Esophagus squamous epithelium (tissue), 4 donors: ENCODE measurements around the gene COPS4.

Experiments
- POLR2A ChIP-seq, 4 donors: fragments of 450-650 bp; IDR thresholded peaks; one replicate each; pipeline ENCODE4 v1.6.1; 2017; ENCODE audit warnings: antibody characterized with exemption in 4 of 4, mild to moderate bottlenecking in 4 of 4, moderate library complexity in 3 of 4
- TF ChIP-seq, protein P1 (sequence below), 6 experiments: fragments of 450-650 bp in 4 of 6; fragments of 200-600 bp in 2 of 6; sonication (generic) in 2 of 6; IDR thresholded peaks; one replicate each; pipeline ENCODE4 v1.5.1; 2016 to 2019; ENCODE audit warnings: antibody characterized with exemption in 6 of 6, mild to moderate bottlenecking in 4 of 6, moderate library complexity in 4 of 6

GRCh38 chr4:83036991-83037665 is 2.1 kb downstream of the COPS4 start:
- TF ChIP-seq, protein P1, sequence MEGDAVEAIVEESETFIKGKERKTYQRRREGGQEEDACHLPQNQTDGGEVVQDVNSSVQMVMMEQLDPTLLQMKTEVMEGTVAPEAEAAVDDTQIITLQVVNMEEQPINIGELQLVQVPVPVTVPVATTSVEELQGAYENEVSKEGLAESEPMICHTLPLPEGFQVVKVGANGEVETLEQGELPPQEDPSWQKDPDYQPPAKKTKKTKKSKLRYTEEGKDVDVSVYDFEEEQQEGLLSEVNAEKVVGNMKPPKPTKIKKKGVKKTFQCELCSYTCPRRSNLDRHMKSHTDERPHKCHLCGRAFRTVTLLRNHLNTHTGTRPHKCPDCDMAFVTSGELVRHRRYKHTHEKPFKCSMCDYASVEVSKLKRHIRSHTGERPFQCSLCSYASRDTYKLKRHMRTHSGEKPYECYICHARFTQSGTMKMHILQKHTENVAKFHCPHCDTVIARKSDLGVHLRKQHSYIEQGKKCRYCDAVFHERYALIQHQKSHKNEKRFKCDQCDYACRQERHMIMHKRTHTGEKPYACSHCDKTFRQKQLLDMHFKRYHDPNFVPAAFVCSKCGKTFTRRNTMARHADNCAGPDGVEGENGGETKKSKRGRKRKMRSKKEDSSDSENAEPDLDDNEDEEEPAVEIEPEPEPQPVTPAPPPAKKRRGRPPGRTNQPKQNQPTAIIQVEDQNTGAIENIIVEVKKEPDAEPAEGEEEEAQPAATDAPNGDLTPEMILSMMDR (IDR thresholded peaks at IDR 0.05) = no peak
- TF ChIP-seq POLR2A (IDR thresholded peaks at IDR 0.05) = no peak
